Mesendoderm (in vitro differentiated cells): ENCODE results near the gene ASCL2.

ENCODE experiments used
- DNase-seq: peaks from one replicate; pipeline ENCODE4 v3.0.0; 2013
- H2AK5ac ChIP-seq: 2 replicates; pipeline ENCODE4 v1.6.1; 2013; ENCODE audit warnings: low read length, inconsistent platforms
- H2BK120ac ChIP-seq: 2 replicates; pipeline ENCODE4 v1.6.1; 2013; ENCODE audit warnings: low read depth, mild to moderate bottlenecking, low read length, moderate library complexity, mixed read lengths
- H2BK15ac ChIP-seq: replicated peaks from 2 replicates; pipeline ENCODE4 v1.6.1; 2013; ENCODE audit warnings: low read depth, mild to moderate bottlenecking, moderate library complexity
- H2BK5ac ChIP-seq: 2 replicates; pipeline ENCODE4 v1.6.1; 2013; ENCODE audit warnings: low read length, inconsistent platforms
- H3K18ac ChIP-seq: 2 replicates; pipeline ENCODE4 v1.6.1; 2013; ENCODE audit warnings: mild to moderate bottlenecking, low read length, mixed read lengths
- H3K23ac ChIP-seq: one replicate; pipeline ENCODE4 v1.6.1; 2013; ENCODE audit warnings: low read length
- H3K27ac ChIP-seq: 2 replicates; pipeline ENCODE4 v1.5.1; 2013; ENCODE audit warnings: low read depth, mild to moderate bottlenecking, inconsistent platforms, low read length, moderate library complexity
- H3K27me3 ChIP-seq: 2 replicates; pipeline ENCODE4 v1.6.1; 2013; ENCODE audit warnings: low read length, control low read depth, mild to moderate bottlenecking, inconsistent platforms; ENCODE audit not compliant: insufficient read depth, poor library complexity
- H3K36me3 ChIP-seq: 2 replicates; pipeline ENCODE4 v1.6.1; 2013; ENCODE audit warnings: low read length, inconsistent platforms; ENCODE audit not compliant: control insufficient read depth, insufficient read depth
- H3K4ac ChIP-seq: one replicate; pipeline ENCODE4 v1.6.1; 2013; ENCODE audit warnings: low read depth, mild to moderate bottlenecking, low read length, moderate library complexity
- H3K4me1 ChIP-seq: 2 replicates; pipeline ENCODE4 v1.6.1; 2013; ENCODE audit warnings: low read depth, low read length, inconsistent platforms; ENCODE audit not compliant: control insufficient read depth
- H3K4me2 ChIP-seq: 2 replicates; pipeline ENCODE4 v1.6.1; 2013; ENCODE audit warnings: low read length
- H3K4me3 ChIP-seq: 2 replicates; pipeline ENCODE4 v1.5.1; 2013; ENCODE audit warnings: mild to moderate bottlenecking, low read length
- H3K56ac ChIP-seq: one replicate; pipeline ENCODE4 v1.6.1; 2013; ENCODE audit warnings: low read length
- H3K79me1 ChIP-seq: 2 replicates; pipeline ENCODE4 v1.6.1; 2013; ENCODE audit warnings: low read length, inconsistent platforms
- H3K79me2 ChIP-seq: 2 replicates; pipeline ENCODE4 v1.6.1; 2013; ENCODE audit warnings: mild to moderate bottlenecking, low read length; ENCODE audit not compliant: control insufficient read depth, insufficient read depth
- H3K9ac ChIP-seq: 2 replicates; pipeline ENCODE4 v1.6.1; 2013; ENCODE audit warnings: low read length, inconsistent platforms
- H4K5ac ChIP-seq: one replicate; pipeline ENCODE4 v1.6.1; 2013; ENCODE audit warnings: low read length
- H4K8ac ChIP-seq: one replicate; pipeline ENCODE4 v1.6.1; 2013; ENCODE audit warnings: low read depth, mild to moderate bottlenecking, control low read depth, low read length, moderate library complexity
- WGBS: extraction: QIAGEN DNeasy Blood & Tissue Kit; methylation state at CpG from one replicate; pipeline ENCODE4 v1.1.7; 2013; ENCODE audit warnings: low lambda C conversion rate, missing lambda C conversion rate; ENCODE audit not compliant: insufficient coverage; ENCODE audit errors: extremely low coverage; 5-methylcytosine and 5-hydroxymethylcytosine counted together

ASCL2 gene

DNA sequence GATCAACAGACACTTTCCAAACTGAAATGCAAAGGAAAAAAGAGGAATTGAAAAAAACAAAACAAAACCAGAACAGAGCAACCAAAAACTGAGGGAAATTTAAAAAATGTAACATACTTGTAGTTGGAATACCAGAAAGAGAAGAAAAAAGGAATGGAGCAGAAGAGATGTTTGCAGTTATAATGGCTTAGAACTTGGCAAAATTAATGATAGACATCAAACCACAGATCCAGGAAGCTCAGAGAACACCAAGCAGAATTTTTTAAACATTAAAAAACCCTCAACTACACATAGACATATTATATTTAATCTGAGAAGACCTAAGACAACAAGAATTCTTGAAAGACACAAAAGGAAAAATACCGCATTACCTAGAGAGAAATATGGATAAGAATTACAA lies 46.1 kb downstream of the ASCL2 start:
- Histone ChIP-seq H3K18ac (no peak overlapping the region), H4K5ac (no peak overlapping the region), H2BK5ac (no peak overlapping the region), H3K56ac (no peak overlapping the region), H3K4me1 (no peaks in the 10 kb centered on the region), H3K27ac (no peak overlapping the region), H3K4ac (no peak overlapping the region), H2AK5ac (no peak overlapping the region), H3K27me3 (no peaks in the 10 kb centered on the region), H2BK120ac (no peak overlapping the region), H3K79me1 (no peaks in the 10 kb centered on the region), H2BK15ac (no peak overlapping the region), H3K79me2 (no peaks in the 10 kb centered on the region), H3K9ac (no peak overlapping the region), H4K8ac (no peak overlapping the region), H3K23ac (no peak overlapping the region), H3K4me3 (no peak overlapping the region), H3K36me3 (no peaks in the 10 kb centered on the region), H3K4me2 (no peak overlapping the region)
- DNase-seq, result no peak
- WGBS, result no CpG with 5 or more reads among the region's 1 CpG

DNA sequence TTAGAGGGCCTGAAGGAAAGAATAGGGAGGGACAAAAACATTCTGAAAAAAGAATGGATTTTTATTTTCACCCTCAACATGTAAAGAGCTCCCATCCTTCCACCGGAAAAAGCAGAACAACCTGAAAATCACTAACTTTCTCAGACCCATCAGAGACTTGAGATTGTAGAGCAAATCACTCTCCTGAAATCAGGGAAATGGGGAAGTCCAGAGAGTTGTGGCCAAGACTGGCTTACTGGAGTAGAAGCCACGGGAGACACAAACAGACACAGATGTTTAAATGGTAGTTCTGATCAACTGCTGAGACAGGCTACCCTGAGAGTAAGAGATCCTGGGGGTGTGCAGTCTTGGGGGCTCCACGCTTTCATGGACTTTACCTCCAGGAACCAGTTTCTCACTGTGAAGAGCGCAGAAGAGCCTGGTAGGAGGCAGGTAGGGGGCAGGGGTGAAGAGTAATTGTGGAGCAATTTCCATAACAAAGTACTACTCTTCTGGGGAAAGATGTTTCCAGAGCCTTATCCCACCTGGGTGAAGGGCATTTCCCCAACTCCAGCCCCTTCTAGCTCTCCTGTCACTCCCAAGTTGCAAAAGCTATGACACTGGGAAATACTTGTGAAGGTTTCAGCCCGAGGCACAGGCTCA lies 47.1 kb downstream of the ASCL2 start:
- H2BK15ac ChIP-seq, result no peak overlapping the region
- no peak for DNase-seq
- no peak overlapping the region for H3K9ac ChIP-seq
- H4K5ac ChIP-seq, result no peak overlapping the region
- H3K4me3 ChIP-seq, result no peak overlapping the region
- H3K79me2 ChIP-seq, result no peaks in the 10 kb centered on the region
- no peak overlapping the region for H3K18ac ChIP-seq
- no peak overlapping the region for H3K4me2 ChIP-seq
- H3K27ac ChIP-seq, result no peak overlapping the region
- H3K4me1 ChIP-seq, result no peaks in the 10 kb centered on the region
- no peak overlapping the region for H3K56ac ChIP-seq
- H3K23ac ChIP-seq, result no peak overlapping the region
- H2BK5ac ChIP-seq, result no peak overlapping the region
- no peak overlapping the region for H4K8ac ChIP-seq
- H3K27me3 ChIP-seq, result no peaks in the 10 kb centered on the region
- H2AK5ac ChIP-seq, result no peak overlapping the region
- H3K36me3 ChIP-seq, result no peaks in the 10 kb centered on the region
- no CpG with 5 or more reads among the region's 5 CpGs for WGBS
- H2BK120ac ChIP-seq, result no peak overlapping the region
- H3K79me1 ChIP-seq, result no peaks in the 10 kb centered on the region
- H3K4ac ChIP-seq, result no peak overlapping the region

DNA sequence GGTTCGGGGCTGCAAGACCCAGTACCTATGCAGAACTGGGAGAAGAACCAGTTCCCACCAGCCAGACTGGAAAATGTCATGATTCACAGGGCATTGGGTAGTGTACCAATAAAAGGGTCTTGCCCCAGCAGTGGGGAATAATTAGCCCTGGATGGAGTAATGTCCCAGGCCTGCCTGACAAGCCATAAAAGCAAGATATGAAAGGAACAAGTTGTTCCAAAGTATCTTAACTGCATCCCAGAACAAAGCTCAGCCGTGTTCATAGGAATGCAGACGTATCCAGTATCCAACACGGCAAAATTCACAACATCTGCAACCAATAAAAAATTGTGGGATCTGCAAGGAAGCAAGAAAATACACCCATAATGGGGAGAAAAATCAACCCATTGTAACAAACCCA lies 47.9 kb downstream of the ASCL2 start:
- Histone ChIP-seq H4K8ac (no peak overlapping the region), H3K4me2 (no peak overlapping the region), H2BK120ac (no peak overlapping the region), H3K56ac (no peak overlapping the region), H3K9ac (no peak overlapping the region), H3K79me2 (no peaks in the 10 kb centered on the region), H3K18ac (no peak overlapping the region), H4K5ac (no peak overlapping the region), H3K36me3 (no peaks in the 10 kb centered on the region), H2AK5ac (no peak overlapping the region), H3K4ac (no peak overlapping the region), H2BK5ac (no peak overlapping the region), H3K27ac (no peak overlapping the region), H2BK15ac (no peak overlapping the region), H3K4me1 (no peaks in the 10 kb centered on the region), H3K79me1 (no peaks in the 10 kb centered on the region), H3K27me3 (no peaks in the 10 kb centered on the region), H3K23ac (no peak overlapping the region), H3K4me3 (no peak overlapping the region)
- WGBS, result no CpG with 5 or more reads among the region's 4 CpGs
- DNase-seq, result no peak

DNA sequence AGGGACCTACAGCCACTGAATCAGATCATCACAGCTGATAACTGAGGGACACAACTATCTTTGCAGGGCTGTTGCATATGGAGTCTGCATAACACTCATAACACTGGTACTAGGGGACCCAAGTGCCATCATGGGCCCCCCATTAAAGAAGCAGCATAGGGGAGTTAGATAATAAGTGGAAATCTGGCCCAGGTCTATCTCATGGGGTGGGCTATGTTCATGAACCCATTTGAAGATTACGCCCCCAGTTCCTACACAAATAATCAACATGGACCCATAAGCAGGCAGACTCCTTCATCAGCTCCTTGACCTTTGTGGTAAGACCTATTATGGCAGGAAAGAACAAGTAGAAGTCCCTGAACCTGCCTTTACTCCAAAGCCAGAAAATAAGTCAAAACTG lies 48.8 kb downstream of the ASCL2 start:
- no peak overlapping the region for H2AK5ac ChIP-seq
- H3K18ac ChIP-seq, result no peak overlapping the region
- no peak overlapping the region for H2BK5ac ChIP-seq
- H4K5ac ChIP-seq, result no peak overlapping the region
- no peaks in the 10 kb centered on the region for H3K36me3 ChIP-seq
- WGBS, result no CpG with 5 or more reads among the region's 1 CpG
- H3K4me1 ChIP-seq, result no peaks in the 10 kb centered on the region
- H3K4ac ChIP-seq, result no peak overlapping the region
- H2BK15ac ChIP-seq, result no peak overlapping the region
- no peak overlapping the region for H3K27ac ChIP-seq
- H3K23ac ChIP-seq, result no peak overlapping the region
- no peaks in the 10 kb centered on the region for H3K79me2 ChIP-seq
- H4K8ac ChIP-seq, result no peak overlapping the region
- no peak overlapping the region for H2BK120ac ChIP-seq
- no peak overlapping the region for H3K56ac ChIP-seq
- H3K4me2 ChIP-seq, result no peak overlapping the region
- no peaks in the 10 kb centered on the region for H3K79me1 ChIP-seq
- H3K4me3 ChIP-seq, result no peak overlapping the region
- no peak for DNase-seq
- H3K27me3 ChIP-seq, result no peaks in the 10 kb centered on the region
- H3K9ac ChIP-seq, result no peak overlapping the region

DNA sequence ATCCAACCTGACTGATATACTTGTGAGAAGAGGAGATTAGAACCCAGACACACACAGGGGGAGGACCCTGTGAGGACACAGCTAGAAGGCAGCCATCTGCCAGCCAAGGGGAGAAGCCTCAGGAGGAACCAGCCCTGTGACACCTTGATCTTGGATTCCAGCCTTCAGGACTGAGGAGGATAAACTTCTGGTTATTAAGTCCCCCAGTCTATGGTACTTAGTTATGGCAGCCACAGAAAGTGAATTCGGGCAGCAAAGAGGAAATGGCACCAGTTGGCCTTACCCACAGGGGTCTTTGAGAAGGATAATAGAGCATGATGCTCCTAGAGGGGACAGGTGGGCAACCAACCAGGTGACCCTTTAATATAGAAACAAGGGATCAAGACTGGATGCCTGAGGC lies 49.4 kb downstream of the ASCL2 start:
- WGBS, result no CpG with 5 or more reads among the region's 1 CpG
- Histone ChIP-seq H3K36me3 (no peaks in the 10 kb centered on the region), H3K4ac (no peak overlapping the region), H4K5ac (no peak overlapping the region), H2BK120ac (no peak overlapping the region), H3K4me1 (no peaks in the 10 kb centered on the region), H3K23ac (no peak overlapping the region), H3K56ac (no peak overlapping the region), H3K4me2 (no peak overlapping the region), H3K27me3 (no peaks in the 10 kb centered on the region), H3K9ac (no peak overlapping the region), H2BK5ac (no peak overlapping the region), H3K18ac (no peak overlapping the region), H3K79me2 (no peaks in the 10 kb centered on the region), H4K8ac (no peak overlapping the region), H3K4me3 (no peak overlapping the region), H3K79me1 (no peaks in the 10 kb centered on the region), H2BK15ac (no peak overlapping the region), H3K27ac (no peak overlapping the region), H2AK5ac (no peak overlapping the region)
- no peak for DNase-seq

DNA sequence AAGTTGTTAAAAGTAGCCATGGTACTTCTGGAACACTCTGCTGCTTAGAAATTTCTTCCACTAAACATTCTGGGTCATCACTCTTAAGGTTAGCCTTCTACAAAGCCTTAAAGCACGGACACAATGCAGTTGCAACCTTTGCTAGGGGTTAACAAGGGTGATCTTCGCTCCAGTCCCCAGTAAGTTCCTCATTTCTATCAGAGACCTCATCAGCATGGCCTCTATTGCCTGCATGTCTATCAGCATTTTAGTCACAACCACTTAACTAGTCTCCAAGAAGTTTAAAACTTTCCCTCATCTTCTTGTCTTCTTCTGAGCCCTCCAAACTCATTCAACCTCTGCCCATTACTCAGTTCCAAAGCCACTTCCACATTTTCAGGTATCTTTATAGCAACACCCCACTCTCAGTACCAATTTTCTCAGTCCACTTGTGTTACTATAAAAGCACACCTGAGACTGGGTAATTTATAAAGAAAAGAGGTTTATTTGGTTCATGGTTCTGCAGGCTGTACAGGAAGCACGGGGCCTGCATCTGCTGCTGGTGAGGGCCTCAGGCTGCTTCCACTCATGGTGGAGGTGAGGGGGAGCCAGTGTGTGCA lies 50.1 kb downstream of the ASCL2 start:
- H3K56ac ChIP-seq, result no peak overlapping the region
- WGBS, result no CpG with 5 or more reads among the region's 3 CpGs
- no peaks in the 10 kb centered on the region for H3K79me1 ChIP-seq
- no peaks in the 10 kb centered on the region for H3K36me3 ChIP-seq
- no peak overlapping the region for H3K9ac ChIP-seq
- H3K18ac ChIP-seq, result no peak overlapping the region
- no peak overlapping the region for H2BK5ac ChIP-seq
- H3K4me3 ChIP-seq, result no peak overlapping the region
- no peak overlapping the region for H2BK120ac ChIP-seq
- H3K79me2 ChIP-seq, result no peaks in the 10 kb centered on the region
- no peaks in the 10 kb centered on the region for H3K27me3 ChIP-seq
- H4K8ac ChIP-seq, result no peak overlapping the region
- no peak overlapping the region for H2AK5ac ChIP-seq
- H3K4me1 ChIP-seq, result no peaks in the 10 kb centered on the region
- no peak overlapping the region for H3K27ac ChIP-seq
- H2BK15ac ChIP-seq, result no peak overlapping the region
- no peak overlapping the region for H4K5ac ChIP-seq
- H3K23ac ChIP-seq, result no peak overlapping the region
- no peak for DNase-seq
- H3K4me2 ChIP-seq, result no peak overlapping the region
- H3K4ac ChIP-seq, result no peak overlapping the region
